HG02588 (cell line): Measurements from ENCODE around the gene MGAT3.

Source experiments
- ATAC-seq: cut with Tn5 transposase; IDR thresholded peaks from one replicate; pipeline ENCODE4 v1.9.1; 2021; ENCODE audit warnings: mild to moderate bottlenecking, moderate library complexity; ENCODE audit not compliant: unreplicated experiment

Gene MGAT3

DNA sequence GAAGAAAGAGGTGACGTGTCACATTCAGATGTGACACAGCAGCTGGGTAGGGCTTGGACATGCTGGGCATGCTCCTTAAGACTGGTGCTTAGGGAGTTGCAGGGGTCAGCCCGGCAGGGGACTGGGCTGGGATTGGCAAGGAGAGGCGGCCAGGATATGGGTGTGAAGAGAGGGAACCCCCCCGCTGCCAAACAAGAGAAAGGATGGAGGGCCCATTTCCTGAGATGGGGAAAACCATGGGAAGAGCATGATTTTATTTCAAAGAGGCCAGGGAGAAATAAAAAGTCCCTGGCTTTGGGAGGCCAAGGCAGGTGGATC lies 68.8 kb downstream of the MGAT3 start:
- no peak for ATAC-seq

DNA sequence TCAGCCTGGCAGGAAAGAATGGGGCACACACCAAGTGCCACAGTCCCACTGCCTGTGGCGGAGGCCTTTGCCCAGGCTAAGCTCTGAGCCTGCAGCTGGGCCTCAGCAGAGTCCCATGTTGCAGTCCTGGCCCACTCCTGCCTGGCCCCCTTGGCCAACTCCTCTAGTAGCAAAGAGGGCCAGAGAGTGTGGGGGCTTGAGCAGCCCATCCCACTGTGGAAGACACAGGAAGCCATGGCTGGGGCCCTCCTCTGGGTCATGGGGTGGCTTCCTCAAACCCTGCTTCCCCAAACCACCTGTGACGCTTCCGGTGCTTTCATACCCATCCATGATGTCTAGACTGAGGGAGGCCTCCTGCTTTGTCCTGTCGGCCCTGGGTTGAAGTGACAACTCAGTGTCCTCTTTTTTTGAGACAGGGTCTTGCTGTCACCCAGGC lies 69.9 kb downstream of the MGAT3 start:
- no peak for ATAC-seq

GRCh38 chr22:39527481-39527961 lies 70.7 kb downstream of the MGAT3 start:
- ATAC-seq = no peak

DNA sequence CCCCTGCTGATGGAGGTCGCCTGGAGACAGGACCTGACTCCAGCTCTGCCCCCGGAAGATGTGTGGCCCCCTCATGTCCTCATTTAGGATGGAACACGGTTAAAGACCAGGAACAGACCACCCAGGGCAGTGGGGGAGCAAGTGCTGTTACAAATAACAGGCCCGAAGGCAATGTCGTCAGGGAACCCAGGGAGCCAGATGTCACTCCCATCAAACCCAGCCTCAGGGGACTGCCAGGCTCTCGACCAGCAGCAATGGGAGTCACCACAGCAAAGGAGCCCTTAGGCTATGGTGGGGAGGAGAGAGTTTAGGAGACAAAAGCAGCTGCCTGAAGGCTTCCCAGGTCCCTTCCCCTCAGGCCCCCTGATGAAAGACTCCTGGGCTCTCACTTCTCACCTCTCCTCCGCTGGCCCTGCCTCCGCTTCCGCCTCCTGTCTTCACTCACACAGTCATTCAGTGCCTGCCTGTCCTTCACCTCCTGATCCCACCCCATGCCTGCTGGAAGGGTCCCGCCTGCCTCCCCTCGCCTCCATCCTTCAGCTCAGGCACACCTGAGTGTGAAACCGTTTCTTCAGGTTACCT lies 71.4 kb downstream of the MGAT3 start:
- ATAC-seq = no peak

DNA sequence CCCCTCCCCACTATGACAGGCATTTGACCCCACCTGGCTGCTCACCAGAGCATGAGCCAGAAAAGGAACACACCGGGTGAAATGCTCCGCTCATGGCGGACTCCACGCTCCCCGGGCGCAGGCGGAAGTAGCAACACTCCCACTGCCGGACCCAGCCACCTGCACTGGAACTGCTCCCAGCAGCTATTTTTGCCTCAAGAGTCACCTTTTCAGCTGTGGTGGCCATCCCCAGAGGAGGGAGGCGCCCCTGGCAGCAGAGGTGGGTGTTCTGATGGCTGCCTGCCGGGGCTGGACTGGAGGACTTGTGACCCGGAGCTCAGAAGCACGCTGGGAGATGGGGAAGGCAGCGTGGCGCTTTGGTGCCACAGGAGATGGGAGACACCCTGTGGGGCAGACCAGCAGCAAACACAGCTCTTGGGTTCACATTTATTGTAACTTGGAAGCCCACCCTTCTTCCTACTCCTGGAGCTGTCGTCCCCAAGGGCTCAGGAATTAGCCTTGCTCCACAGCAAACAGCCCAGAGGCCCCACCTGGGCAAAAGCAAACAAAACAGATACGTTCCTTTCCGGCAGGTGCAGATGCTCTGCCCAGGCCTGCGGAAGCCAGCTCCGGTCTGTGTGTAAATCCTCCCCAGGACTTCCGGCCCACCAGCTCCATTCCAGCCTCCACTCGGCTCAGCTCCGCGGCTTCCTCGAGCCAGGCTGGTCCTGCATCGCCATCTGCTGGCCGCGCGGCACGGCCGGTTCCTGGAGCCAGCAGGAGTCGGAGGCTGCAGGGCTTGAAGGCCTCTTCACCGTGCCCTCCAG lies 72.1 kb downstream of the MGAT3 start:
- no peak for ATAC-seq

DNA sequence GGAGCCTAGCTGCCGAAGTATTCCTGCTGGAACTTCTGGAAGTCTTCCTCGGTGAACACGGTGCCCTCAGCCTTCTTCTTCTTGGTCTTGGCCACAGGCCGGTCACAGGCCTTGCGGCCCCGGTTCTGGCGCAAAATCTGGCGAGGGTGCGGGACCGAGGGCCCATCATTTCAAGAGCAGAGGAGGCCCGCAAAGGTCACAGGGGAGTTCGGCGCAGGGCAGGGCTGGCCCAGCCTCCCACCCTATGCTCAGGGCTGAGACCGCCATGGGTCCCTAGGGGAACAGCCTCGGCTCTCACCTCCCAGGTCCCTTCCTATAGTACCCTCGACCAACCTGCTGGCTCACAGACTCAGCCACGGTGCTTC lies 72.7 kb downstream of the MGAT3 start:
- ATAC-seq = no peak

GRCh38 chr22:39530116-39530515 lies 73.3 kb downstream of the MGAT3 start:
- ATAC-seq = no peak

- ATAC-seq = no peak
These were observed 74.0 kb downstream of the MGAT3 start for GRCh38 chr22:39530692-39531331.

DNA sequence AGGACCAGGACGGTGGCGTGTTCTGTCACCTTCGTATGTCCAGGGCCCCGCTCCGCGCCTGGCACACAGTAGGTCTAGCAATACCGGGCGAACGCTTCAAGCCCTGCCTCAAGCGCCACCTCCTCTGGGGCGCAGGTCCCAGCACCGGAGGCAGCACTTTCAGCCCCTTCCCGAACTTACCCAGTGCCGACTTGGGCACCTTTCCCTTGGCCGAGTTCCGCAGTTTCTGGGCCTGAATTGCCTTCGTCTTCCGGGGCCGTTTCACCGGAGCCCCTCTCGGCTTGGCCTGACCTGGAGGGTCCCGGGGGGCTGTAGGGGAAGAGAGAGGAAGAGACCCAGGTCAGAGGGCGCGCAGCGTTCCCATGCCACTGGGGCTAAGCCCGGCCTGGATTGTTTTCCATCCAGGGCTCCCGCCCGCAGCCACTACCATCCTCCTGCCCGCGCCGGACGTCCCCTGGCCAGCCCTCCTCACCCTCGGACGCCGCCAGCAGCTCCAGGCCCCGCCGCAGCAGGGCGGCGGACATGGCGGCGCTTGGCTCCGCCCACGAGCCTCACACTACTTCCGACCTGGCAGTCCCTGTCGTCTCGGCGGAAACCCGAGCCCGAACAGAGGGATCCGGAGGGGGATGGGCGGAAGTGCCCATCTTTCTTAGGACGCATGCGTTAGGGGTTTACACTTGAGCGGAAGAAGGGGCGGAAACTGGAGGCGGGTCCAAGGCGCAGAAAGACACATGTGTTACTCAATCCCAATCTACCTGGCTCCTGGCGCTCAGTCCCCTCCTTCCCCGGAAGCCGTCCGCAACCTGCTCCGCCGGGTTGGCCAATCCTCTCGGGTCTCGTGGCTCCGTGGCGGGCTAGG lies 75.6 kb downstream of the MGAT3 start, which contains the start of gene RPS19BP1:
RPS19BP1 (minus strand) TSS at position 534 of the 859 bp plus-strand sequence; CDS start at position 524, 10 bp downstream.
- peak; percentile 72 for ATAC-seq

DNA sequence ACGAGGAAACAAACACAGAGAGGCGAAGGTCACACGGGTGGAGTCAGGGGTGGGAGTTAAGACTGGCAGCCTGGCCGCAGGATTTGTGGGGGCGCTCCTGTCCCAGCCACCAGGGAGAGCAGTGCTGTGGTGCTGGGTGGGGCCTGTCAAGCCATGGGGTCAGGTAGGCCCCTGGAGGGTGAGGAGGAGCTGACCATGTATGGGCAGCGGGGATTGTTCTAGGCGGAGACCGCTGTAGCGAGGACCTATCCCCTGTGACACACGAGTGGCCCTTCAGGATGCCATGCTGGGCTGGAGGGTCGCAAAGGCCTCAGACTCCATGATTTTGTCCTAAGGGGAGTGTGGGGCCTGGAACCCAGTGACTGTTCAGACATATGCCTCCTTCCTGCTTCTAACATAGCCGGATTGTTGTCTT lies 77.3 kb downstream of the MGAT3 start:
- ATAC-seq = no peak

DNA sequence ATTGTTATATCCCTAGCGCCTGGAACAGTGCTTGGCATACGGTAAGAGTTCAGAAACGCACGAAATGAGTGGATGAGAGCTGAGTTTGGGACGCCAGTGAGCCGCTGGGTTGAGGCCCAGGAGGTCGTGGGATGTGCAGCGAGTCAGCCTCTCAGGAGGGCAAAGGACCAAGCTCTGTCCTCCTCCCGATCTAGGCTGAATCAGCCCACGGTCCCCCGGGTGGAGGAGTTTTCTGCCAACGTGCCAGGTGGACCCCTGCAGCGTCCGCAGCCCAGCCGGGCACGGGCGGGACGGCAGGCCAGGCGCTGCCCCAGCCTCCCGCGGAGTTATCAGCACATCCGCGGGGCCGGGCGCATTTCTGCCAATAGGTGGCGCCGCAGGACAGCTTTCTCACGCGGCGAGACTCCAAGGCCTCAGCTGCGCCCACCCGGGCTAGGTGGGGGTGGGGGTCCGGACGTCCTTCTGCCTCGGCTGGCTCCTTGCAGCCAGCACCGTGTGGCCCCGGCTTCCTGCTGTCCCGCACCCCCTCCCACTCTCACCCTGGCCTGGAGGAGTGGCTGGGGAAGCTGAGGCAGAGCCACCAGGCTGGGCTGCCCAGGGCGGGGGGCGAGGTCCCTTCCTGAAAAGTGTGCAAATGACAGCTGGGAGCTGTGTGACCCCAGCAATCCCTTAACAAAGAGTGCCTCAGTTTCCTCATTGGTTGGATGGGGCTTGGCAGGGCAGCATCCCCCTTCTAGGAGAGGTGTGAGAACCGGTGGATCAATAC lies 78.0 kb downstream of the MGAT3 start:
- no peak for ATAC-seq

DNA sequence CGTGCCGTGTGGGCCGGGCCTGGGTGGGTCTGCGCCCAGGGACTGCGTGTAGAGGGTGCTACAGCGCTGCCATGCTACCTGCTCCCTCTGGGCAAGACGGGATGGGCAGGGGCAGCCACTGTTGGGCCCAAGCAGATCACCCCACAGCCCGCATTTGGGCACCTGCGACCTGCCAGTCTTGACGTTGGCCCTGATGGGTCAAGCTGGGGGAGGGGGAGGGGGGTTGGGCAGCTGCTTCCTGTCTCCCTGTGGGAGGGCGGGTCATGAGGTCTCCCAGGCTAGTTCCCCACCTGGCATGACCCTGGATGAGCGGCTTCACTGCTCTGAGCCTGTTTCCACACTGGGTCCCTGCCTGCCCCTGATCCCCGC lies 78.5 kb downstream of the MGAT3 start:
- ATAC-seq = no peak

GRCh38 chr22:39535831-39536449 lies 79.1 kb downstream of the MGAT3 start:
- ATAC-seq = no peak

GRCh38 chr22:39536711-39537110 lies 79.9 kb downstream of the MGAT3 start:
- no peak for ATAC-seq

DNA sequence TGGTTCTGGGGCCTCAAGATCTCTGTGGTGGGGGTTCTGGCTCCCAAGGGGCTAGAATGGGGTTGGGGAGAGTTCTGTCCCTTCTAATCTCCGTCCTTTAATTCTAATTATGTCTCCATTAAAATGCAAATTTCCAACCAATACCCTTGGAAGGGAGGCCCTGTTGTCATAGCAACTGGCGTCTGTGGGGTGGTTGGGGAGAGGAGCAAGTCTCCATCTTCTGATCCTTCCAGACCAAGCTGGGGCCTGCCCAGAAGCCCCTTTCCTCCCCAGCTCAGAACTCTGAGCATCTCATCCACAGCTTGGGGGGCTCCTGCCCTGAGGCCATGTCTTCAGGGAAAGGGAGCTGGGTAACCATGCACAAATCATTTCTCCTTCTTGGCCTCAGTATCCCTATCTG lies 81.2 kb downstream of the MGAT3 start:
- no peak for ATAC-seq
